Hematopoietic multipotent progenitor cell treated with erythropoietin and hydrocortisone succinate and interleukin-3 and kit ligand, for 4 days (in vitro differentiated cells): ENCODE measurements around the gene ELAVL1.
A peak's percentile ranks its signal among the peaks of the same experiment; 100 is the strongest.

Experiments
- DNase-seq: peaks from one replicate; pipeline ENCODE4 v3.0.0-alpha.2; 2015

ELAVL1 gene

DNA sequence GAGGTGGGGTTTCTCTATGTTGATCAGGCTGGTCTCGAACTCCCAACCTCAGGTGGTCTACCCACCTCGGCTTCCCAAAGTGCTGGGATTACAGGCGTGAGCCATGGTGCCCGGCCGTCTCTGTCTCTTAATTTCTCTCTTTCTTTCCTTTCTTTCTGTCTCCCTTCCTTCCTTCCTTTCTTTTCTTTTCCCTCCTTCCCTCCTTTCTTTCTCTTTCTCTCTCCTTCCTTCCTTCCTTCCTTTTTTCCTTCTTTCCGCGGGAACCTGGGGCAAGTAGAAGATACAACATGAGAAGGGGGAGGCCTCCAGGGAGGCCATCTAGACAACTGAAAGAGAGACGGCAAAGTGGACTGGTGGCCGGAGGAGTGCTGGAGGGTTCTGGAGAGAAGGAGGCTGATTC is 15.2 kb upstream of the ELAVL1 start:
- DNase-seq = no peak

GRCh38 chr19:8017808-8018207 is 12.4 kb upstream of the ELAVL1 start:
- DNase-seq = peak; percentile 90

DNA sequence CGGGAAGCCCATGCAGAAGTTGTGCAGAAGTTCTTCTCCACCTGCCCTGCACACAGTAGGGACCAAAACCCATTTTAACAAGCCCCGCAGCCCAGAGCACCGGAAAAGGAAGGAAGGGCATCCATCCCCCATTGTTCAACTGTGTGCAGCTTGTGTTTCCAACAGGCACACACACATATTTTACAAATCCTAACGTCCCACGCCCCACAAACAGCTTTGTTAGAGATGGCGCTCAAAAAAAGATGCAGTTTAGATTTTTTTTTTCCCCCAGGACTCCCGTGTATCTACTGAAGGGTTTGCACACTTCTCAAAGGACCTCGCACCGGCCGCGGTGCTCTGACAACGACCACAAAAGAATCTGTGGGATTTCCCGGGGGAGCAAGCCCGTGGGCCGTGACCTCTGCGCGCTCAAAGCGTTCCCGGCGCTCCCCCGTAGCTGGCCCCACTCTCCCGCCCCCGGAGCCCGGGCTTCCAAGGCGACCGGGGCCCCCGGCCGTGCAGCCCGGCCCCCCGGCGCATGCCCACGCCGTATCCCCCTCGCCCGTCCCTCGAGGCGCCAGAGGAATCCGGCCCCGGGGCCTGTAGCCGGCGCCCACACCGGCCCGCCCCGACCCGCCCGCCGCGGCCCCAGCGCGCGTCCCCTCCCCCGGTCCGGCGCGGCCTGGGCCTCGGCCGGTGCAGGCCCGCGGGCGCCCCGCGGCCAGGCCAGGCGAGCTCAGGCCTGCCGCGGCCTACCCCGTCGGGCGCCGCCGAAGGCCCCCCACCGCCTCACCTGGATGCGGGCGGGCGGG is 523 bp downstream of the ELAVL1 start:
- DNase-seq = peak; percentile 57

- no peak for DNase-seq
Measured at GRCh38 chr19:8004001-8004400, 1.4 kb downstream of the ELAVL1 start.

GRCh38 chr19:8001995-8002849 is 3.2 kb downstream of the ELAVL1 start:
- peak; percentile 93 for DNase-seq

- DNase-seq = no peak
Measured at GRCh38 chr19:8001651-8001994, 3.8 kb downstream of the ELAVL1 start.

DNA sequence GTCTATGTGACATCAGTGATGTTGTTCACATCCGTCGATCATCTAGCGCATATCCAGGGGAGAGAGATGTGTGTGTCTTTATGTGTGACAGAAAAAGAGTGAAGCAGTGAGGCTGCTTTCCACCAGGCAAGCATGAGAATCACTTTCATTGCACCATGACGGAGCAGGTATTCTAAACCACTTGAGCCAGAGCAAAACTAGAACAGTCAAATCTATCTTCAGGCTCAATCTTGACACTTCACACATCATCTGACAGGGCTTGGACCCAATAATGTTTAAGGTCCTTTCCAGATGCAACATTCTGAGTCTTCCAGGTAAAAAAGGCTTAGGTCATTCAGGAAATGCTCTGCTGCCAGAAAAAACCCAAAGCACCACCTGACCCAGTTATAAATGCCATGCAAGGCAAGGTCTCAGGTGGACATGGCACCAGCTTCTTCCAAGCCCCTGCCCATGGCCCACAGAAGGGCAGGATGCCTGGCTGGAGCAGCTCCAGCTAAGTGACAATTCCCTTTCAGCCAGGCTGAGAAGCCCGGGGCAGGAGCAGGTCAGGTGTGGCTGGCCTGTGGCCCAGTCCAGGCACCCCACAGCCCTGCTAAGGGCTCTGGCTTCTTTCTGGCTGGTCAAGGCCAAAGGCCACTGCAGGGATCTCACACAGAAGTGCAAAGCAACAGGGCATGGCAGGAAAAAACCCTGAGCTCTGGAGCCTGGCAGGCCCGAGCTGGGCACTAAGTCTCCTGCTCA is 5.0 kb downstream of the ELAVL1 start:
- DNase-seq = no peak

GRCh38 chr19:7999376-7999775 is 6.1 kb downstream of the ELAVL1 start:
- DNase-seq = no peak

DNA sequence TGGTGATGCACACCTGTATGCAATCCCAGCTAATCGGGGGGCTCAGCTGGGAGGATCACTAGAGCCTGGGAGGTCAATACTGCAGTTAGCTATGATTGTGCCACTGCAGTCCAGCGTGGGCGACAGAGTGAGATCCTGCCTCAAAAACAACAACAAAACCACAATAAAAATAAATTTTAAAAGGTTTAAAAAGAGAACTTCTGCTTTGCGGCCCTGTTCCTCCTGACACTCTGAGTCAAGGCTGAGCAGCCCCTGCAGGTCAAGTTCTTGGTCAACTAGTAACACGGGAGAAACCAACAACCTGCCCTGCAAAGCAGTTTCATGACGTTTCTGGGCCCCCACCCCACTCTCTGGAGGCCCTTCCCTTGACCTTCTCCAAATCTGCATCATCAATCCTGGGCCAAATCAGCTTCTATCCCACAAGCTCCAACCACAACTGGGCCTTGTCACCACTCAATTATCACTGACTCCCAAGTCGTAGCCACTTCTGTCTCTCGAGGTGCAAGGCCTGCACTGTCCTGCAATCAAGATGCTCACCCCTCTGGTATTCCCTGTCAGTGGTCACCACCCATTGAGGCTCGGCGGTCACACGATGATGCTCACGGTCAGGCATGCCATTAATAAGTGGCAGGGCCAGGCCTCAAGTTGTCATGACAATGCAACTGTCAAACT is 7.5 kb downstream of the ELAVL1 start:
- peak; percentile 10 for DNase-seq

DNA sequence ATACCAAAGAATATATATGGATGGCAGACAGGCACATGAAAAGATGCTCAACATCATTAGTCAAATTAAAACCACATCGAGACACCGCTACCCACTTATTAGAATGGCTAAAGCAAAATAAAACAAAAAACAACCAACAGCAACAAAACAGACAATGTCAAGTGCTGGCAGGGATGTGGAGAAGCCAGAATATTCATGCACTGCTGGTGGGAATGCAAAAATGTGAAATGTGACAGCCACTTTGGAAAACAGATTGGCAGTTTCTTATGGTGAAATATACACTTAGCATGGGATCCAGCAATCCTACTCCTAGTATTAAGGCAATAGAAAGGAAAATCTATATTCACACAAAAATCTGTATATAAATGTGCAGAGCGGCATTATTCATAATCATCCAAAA is 8.6 kb downstream of the ELAVL1 start:
- no peak for DNase-seq

- no peak for DNase-seq
Measured at GRCh38 chr19:7995810-7996158, 9.7 kb downstream of the ELAVL1 start.

GRCh38 chr19:7994928-7995809 is 10.3 kb downstream of the ELAVL1 start:
- peak; percentile 24 for DNase-seq

- DNase-seq = no peak
Measured at GRCh38 chr19:7994114-7994513, 11.3 kb downstream of the ELAVL1 start.

- no peak for DNase-seq
Measured at GRCh38 chr19:7993560-7993959, 11.9 kb downstream of the ELAVL1 start.

GRCh38 chr19:7992575-7992974 is 12.9 kb downstream of the ELAVL1 start:
- DNase-seq = no peak

GRCh38 chr19:7989071-7989575 is 16.3 kb downstream of the ELAVL1 start:
- DNase-seq = no peak

- DNase-seq = no peak
Measured at GRCh38 chr19:7988307-7988706, 17.1 kb downstream of the ELAVL1 start.

DNA sequence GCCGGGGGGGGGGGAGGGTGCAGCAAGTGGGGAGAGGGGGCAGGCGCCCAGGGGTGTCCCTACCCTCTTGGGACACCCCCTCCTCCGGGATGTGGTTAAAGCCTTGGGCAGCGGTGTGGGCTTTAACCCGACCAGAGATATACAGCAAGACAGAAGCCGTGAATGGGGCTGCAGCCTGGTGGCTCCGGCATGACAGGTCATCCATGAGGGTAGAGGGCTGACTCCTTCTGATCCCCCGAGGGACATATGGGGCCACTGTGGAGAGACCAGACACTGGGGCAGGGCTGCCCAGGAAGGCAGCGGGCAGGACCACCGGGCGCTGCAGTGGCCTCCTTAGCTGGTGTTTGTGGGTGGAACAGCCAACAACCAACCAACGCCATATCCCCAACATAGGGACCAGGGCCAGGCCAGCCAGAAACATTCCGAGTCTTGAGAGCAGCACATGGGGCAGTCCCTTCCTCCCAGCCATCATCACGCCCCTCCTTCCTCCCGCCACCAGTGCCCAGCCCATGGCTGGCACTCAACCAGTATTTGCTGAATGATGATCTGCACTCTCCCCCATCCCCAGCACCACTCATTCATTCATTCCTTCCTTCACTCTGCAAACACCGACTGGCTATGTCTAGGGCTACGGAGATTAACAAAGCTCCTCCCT is 18.2 kb downstream of the ELAVL1 start:
- no peak for DNase-seq

GRCh38 chr19:7986321-7987113 is 18.9 kb downstream of the ELAVL1 start:
- DNase-seq = no peak

DNA sequence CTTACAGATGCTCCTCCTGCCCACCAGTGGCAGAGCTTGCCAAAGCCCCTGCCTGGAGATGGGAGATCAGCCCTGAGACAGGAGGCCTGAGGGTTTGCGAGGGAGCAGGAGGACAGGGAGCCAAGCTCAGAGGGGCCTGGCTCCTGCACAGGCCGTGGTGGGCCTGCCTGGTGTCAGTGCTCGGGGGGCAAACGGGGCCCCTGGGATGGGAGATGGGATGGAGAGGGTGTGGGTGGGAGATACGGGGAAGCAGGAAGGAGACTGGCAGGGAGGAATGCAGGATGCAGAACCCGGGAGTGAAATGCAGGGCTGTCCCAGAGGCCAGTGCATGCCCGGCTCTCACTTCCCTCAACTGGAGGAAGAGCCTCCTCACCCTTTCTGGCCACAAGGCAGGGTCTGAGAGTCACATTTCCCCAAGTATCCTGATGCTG is 19.9 kb downstream of the ELAVL1 start:
- no peak for DNase-seq
